GM08714 (cell line): ENCODE data around the gene SREBF2.

ENCODE experiments used
- H3K4me3 ChIP-seq: fragments of 200-500 bp; sonication (Bioruptor generic); 2 replicates; pipeline ENCODE4 v1.5.1; 2014; ENCODE audit warnings: mild to moderate bottlenecking, low read length, inconsistent platforms
- ZNF274 ChIP-seq: IDR thresholded peaks from 2 replicates; pipeline ENCODE4 v1.6.1; 2012; ENCODE audit warnings: mild to moderate bottlenecking, low read depth, low read length

Gene SREBF2

DNA sequence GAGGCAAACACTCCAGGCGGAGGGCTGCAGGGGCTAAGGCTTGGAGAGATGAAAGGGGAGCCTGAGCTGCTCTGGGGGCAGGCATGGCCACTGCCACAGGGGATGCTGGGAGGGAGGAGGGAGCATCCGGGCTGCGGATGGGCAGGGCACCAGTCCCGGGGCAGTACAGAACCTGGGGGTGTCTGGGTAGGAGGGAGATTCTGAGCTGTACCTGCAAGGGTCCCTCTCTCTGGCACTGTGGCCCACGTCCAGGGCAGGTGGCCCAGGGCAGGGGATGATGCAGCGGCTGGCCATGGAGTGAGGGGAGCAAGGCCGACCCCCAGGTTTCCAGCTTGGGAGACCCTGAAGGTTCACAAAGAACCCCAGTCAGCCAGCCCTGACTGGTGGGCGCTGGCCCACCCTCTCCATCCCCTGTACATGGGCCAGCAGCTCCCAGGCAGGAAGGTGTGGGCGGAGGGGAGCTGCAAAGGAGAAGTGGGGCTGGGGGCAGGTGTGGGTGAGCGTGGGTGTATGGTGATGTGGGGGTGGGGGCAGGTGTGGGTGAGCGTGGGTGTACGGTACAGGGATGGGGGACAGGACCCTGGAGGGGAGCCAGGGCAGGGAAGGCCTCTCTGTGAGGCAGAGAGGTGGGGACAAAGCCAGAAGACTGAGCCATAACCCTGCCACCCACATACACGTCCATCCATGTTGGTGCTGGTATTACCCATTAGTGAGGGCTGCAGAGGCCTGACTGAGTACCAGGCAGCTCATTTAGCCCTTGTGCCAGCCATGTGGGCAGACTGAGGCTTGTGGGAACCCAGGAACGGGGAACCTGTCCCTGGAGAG, 95.9 kb downstream of the SREBF2 start:
- H3K4me3 ChIP-seq, result no peak overlapping the region

DNA sequence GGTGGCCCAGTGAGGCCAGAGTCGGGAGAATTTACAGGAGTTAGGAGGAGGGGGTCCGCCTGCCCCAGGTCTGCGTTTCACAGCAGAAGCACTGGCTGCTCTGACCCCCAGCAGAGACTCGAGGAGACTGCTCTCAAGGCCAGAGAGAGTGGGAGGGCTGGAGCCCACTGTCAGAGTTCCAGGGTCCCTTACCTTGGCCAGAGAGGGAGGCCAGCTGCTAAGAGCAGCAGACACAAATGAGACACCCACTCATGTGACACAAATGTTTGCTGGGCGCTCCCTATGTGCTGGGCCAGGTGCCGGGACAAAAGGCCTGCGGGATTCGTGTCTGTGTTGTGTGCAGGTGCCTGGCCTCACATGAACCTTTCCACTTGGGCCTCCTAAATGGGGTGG, 96.5 kb downstream of the SREBF2 start:
- no peak overlapping the region for H3K4me3 ChIP-seq
- no peak for TF ChIP-seq ZNF274

More for the DNA sequence above, 95.9 kb downstream of the SREBF2 start:
- TF ChIP-seq ZNF274, result no peak

DNA sequence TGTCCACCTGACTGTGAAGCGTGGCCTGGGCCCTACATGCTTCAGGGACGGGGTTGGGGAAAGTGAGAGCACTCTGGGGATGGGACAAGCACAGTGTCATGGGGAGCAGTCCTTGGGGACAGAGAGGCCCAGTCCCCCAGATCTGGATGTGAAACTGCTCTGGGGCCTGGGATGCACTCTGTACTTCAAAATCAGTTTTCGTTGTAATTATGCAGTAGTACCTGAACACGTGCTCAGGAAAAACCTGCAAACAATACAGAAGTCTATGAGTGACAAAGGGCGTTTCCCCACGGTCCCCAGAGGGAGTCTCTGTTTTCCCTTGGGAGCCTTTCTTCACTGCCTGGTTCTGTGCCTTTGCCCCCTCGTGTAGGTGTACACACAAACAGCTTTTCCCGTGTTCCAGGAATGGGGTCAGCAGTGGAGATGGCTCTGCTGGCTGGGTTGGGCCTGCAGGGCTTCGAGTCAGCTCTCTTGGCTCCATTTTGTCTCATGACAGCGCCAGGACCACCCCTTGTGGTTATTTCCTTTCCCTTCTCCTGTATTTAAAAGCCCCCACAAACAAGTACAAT, 98.9 kb downstream of the SREBF2 start:
- no peak for TF ChIP-seq ZNF274
- no peak overlapping the region for H3K4me3 ChIP-seq

DNA sequence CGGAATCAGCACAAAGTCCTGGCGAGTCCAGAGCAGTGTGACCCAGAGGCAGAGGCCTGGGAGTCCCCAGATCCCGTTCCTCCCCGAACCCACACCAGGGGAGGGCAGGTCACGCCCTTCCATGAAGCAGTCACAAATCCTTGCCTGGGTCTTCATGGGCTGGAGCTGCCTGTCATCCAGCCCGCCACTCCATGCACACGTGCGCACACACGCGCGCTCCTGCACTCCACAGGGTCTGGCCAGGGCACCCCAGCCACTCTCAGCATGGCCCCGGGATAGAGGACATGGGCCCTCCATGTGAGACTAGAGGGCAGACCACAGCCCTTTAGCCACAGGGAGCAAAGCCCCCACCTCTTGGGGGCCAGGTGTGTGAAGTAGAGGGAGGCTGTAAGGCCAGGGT, 99.4 kb downstream of the SREBF2 start:
- no peak for TF ChIP-seq ZNF274
- no peak overlapping the region for H3K4me3 ChIP-seq

DNA sequence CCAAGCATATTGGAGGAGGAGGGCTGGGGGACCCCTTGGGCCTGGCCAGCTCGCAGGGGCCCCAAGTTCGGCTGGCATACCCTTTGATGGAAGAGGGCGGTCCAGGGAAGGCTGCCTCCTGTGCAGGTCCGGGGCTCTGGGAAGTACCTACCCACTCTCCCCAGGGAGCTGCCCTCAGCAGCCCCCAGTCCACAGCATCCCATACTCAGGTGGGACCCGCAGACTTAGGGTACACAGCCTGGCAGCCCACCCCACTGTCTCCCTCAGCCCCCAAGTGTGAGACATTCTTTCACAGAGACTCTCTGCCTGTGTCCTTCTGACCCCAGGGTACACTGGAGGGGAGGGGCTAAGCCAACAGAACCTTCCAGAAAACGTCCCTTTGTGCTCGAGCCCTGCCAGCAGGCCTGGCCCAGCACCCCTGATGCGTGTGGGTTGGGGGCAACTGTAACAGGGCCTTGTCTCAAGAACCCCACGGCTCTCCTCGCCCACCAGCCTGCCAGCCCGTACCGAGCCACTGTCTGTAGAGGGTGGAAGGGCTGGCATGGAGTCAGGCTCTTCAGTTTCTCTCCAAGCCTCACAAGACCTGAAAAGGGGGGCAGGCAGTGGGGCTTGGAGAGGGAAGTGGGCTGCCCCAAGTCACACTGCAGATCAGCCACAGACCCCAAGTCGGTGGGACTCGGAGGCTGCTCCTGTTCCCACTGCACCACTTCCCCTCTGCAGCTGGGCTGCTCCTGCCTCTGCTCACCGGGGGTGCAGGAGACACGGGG, 100.7 kb downstream of the SREBF2 start:
- no peak overlapping the region for H3K4me3 ChIP-seq
- no peak for TF ChIP-seq ZNF274

DNA sequence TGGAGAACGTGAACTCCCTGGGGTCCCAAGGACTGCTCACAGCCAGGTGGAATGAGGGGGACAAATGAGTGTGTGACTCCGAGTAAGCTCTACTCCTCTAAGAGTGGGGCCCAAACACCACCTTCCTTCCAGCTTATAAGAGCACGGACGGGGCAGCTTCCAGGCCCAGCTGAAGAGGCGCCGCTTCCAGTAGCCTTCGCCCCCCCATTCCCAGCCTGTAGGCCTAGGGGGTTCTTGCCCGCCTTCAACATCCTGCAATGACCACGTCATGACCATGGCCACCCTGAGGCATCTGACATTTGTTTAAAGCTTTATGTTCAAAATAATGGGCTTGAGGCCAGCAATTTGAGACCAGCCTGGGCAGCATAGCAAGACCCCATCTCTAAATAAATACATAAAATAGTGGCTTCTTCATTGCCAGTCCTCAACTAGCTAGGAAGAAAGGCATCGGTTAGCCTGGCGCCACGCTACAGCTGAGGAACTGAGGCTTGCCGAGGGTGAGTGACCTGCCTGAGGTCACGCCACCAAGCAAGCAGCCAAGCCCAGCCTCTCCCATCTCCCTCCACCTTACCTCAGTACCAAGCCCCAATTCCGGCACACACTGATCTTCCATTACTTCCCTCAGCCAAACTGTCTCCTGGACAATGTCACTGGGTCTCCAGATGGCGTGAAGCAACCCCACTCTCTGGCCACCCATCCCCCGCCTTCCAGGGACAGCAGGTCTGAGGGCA, 101.5 kb downstream of the SREBF2 start:
- TF ChIP-seq ZNF274, result no peak
- H3K4me3 ChIP-seq, result no peak overlapping the region

DNA sequence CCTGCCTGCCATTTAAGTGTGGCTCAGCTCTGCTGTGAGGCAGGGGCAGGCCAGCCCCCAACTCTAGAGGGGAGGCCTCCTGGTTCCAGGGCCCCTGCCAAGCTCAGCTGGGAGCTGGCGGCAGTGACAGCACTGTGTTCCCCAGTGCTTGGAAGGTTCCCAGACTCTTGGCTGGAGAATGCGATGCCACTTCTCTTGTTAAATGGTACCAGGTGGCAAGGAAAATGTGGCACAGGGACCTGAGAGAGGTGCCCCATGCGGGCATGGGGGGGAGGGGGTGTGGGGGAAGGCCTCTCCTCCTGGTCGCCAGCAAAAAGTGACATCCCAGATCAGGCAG, 102.1 kb downstream of the SREBF2 start:
- H3K4me3 ChIP-seq, result no peak overlapping the region
- TF ChIP-seq ZNF274, result no peak

DNA sequence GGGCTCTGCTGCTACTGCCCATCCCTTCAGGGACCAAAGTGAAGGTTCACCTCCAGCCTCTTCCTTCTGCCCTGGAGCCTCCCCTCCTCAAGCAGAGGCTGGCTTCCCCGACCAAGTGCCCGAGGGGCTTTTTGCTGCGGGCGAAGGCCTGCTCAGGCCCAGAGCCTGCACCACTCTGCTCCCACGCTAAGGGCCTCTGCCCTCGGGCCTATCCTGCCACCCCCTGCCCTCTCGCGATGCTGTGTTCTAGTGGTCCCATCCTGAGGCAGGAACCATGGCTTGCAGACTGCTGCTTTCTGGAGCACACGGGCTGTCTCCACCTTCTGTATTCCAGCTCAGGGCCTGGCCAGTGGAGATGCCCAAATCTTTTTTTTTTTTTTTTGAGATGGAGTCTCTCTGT, 102.6 kb downstream of the SREBF2 start:
- H3K4me3 ChIP-seq, result no peak overlapping the region
- TF ChIP-seq ZNF274, result no peak

DNA sequence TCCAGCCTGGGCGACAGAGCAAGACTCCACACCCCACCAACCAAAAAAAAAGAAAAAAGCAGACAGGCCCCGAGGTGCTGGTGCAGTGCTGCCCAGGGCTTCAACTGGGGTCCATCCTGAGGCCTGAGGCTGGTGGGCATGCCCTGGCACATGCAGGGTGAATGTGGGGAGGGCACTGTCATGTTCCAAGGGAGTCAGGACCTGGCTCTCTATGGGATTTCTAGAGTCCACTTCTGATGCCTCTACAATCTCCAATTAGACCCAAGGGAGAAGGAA, 103.9 kb downstream of the SREBF2 start:
- no peak for TF ChIP-seq ZNF274
- no peak overlapping the region for H3K4me3 ChIP-seq

DNA sequence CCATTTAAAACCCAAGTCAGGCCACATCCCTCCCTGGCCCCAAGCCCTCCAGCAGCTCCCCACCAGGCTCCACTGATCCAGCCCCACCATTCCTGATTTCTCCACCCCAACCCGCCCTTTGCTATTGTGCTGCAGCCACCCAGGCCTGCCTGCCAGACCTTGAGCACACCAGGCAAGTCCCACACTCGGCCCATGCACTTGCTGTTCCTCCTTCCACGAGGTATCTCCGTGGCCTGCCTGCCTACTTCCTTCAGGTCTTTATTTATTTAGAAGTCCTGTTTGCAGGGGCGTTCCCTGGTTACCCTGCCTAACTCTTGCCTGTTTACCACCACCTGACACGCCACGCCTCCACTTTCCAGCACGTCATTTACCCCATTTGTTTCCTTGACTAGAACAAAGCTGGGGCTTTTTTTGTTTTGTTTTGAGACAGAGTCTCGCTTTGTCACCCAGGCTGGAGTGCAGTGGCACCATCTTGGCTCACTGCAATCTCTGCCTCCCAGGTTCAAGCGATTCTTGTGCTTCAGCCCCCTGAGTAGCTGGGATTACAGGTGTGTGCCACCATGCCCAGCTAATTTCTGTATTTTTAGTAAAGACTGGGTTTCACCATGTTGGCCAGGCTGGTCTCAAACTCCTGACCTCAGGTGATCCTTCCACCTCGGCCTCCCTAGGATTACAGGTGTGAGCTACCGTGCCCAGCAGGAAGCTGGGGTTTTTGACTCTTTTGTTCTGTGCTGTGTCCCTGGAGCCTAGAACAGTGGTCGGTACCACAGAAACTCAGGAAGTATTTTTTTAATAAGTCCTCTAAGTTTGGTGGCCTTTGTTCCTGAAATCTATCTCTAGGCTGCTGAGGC, 107.3 kb downstream of the SREBF2 start:
- peak overlapping the region; percentile 27; the same call in 1 of the 2 replicates for H3K4me3 ChIP-seq
- no peak for TF ChIP-seq ZNF274

DNA sequence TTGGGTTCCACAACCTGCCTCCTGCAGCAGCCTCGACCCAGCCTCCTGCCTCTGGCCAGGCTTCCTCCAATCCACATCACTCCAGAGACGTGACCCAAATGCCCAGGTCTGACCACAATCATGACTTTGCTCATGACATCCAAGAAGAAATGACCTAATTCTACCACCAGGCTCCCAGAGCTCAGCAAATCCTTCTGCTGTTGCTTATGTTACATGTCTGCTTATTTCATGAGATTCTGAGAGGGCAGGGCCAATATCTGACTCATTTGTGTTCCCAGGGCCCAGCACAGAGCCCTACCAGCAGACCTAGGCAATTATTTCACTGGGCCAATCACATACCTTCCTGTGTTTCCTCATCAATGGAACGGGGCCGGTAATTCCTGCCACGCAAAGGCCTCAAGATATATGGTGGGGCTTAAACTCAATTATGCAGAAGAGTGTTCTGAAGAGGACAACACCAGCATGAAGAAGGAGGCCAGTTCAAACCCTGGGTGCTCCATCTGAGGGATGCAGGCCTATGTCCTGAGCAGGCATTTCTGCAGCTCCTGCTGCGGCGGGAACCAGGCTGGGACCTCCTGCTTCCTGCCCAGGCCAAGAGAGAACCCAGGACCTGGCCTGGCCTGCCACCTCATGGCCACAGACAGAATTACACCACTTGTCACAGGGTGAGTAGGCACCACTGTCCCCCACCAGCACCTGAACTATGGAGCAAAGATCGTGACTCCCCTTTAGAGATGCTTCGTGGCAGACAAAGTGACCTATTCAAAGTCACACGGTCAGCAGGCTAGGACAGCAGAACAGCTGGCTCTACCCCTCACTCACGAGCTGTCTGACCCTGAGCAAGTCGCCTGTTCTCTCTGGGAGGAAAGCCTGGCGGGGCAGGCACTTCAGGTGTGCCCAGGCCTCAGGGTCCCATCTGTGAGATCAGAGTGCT, 108.2 kb downstream of the SREBF2 start:
- TF ChIP-seq ZNF274, result no peak
- H3K4me3 ChIP-seq, result no peak overlapping the region; the same call in 1 of the 2 replicates

DNA sequence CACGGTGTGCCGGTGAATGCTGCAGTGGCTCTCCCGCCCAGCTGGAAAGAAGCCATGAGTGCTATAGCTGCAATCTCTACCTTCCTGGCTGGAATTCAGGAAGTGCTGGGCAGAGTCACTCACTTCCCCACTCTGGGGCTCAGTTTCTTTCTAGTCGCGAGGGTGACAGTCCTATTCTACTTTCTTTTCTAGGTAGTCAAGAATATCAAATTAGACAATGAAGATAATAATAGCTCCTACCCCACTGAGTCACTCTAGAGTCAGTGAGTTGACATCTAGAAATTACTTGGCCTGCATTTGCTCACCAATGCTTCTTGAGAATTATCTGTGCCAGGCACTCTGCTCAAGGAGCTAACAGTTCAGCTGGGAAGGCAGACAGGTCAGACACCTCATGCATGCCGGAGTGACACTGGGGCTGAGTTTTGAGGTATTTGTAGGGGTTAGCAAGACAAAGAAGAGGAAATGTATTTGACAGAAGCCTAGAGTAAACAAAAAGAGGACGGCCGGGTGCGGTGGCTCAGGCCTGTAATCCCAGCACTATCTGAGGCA, 110.8 kb downstream of the SREBF2 start:
- H3K4me3 ChIP-seq, result no peak overlapping the region
- no peak for TF ChIP-seq ZNF274

DNA sequence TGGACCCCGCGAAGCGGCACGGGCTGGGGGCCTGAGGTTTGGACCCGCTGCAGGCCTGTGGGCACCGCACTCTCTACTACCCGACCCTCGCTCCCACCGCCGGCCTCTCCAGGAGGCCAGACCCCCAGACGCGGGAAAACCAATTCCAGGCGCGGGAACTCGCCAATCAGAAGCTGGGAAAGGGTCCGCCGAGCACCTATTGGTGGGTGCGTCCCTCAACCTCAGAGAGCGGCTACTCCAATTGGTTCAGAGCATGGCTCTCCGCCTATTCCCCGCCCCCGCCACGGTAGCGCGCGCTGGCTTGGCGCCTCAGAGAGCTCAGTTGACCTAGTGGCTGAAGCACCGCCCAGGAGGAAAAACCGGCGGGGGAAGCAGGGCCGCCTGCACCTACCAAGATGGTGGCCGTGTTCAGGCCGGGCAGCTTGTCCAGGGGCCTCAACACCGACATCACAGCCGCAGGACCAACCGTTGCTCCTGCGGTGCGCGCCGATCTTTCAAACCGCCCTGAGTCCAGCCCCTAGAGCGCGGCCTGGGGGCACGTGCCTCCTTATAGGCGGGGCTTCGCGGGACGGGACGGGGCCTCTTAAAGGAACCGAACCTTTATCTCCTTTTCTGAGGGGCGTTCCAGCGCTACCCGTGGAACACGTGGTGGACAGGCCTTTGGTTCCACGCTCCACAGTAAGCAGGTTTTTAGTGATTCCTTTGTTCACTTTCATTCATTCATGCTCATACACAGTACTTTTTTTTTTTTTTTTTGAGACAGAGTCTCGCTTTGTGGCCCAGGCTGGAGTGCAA, 113.9 kb downstream of the SREBF2 start, which contains the start of gene CENPM:
TSS of gene CENPM (minus strand) at position 524 of the 795 bp plus-strand sequence. CDS start at position 448, 76 bp downstream.
- no peak for TF ChIP-seq ZNF274
- peak within 1 kb of the TSS; percentile 85 for H3K4me3 ChIP-seq
